Activated T-cell treated with anti-CD3 and anti-CD28 coated beads, Interleukin-2, amount 50 U/mL, for 72 hours (primary cell): ENCODE results near the gene RASGEF1C. TPM values are rescaled to one million over a fixed set of nuclear protein-coding genes. Genes with fewer than 3 reads are reported as not detected.

ENCODE experiments used
- ATAC-seq, 2 donors: fragments of 150-1000 bp; cut with Tn5 transposase; replicated peaks in 1 of 2; 2 replicates each; pipeline ENCODE4 v1.10.0; 2021; ENCODE audit warnings: moderate library complexity in 2 of 2, mild to moderate bottlenecking in 1 of 2
- DNase-seq, 2 donors: peaks; one replicate each; pipeline ENCODE4 v3.0.0; 2021 to 2022; ENCODE audit warnings: mixed read lengths in 1 of 2
- H3K27ac Mint-ChIP-seq: one replicate; pipeline ENCODE4 v1.8.0; 2022; ENCODE audit warnings: mild to moderate bottlenecking, moderate library complexity, mixed read lengths
- H3K27me3 Mint-ChIP-seq: one replicate; pipeline ENCODE4 v1.8.0; 2022; ENCODE audit warnings: low read depth, mixed read lengths
- H3K36me3 Mint-ChIP-seq, 2 donors: one replicate each; pipeline ENCODE4 v1.8.0; 2022; ENCODE audit warnings: mixed read lengths in 2 of 2, mild to moderate bottlenecking in 1 of 2; ENCODE audit not compliant: insufficient read depth in 2 of 2
- H3K4me1 Mint-ChIP-seq: one replicate; pipeline ENCODE4 v1.8.0; 2022; ENCODE audit warnings: low read depth, mixed read lengths
- H3K4me3 Mint-ChIP-seq, 2 donors: one replicate each; pipeline ENCODE4 v1.8.0; 2022; ENCODE audit warnings: mild to moderate bottlenecking in 2 of 2, mixed read lengths in 2 of 2, moderate library complexity in 2 of 2
- H3K9me3 Mint-ChIP-seq, 2 donors: one replicate each; pipeline ENCODE4 v1.8.0; 2022; ENCODE audit warnings: mixed read lengths in 2 of 2
- total RNA-seq, 2 donors: library from RNA; stranded (reverse); gene quantifications; one replicate each; pipeline ENCODE4 v1.2.3, GENCODE V29; 2022

Gene RASGEF1C
- total RNA-seq, 2 donors from 2014 or later: not detected

- peaks cover 0 to 4% of the 10 kb centered on the region in 2 donors for H3K36me3 Mint-ChIP-seq
- ATAC-seq (no peak), DNase-seq (no peak)
- peaks cover 0 to 2% of the 10 kb centered on the region in 2 donors for H3K9me3 Mint-ChIP-seq
- H3K27ac Mint-ChIP-seq: no peak overlapping the region
- H3K4me3 Mint-ChIP-seq: no peak overlapping the region
- H3K27me3 Mint-ChIP-seq: peaks cover 26% of the 10 kb centered on the region
- H3K4me1 Mint-ChIP-seq: no peaks in the 10 kb centered on the region
These were observed 52.9 kb downstream of the RASGEF1C start for GRCh38 chr5:180156141-180156540.

DNA sequence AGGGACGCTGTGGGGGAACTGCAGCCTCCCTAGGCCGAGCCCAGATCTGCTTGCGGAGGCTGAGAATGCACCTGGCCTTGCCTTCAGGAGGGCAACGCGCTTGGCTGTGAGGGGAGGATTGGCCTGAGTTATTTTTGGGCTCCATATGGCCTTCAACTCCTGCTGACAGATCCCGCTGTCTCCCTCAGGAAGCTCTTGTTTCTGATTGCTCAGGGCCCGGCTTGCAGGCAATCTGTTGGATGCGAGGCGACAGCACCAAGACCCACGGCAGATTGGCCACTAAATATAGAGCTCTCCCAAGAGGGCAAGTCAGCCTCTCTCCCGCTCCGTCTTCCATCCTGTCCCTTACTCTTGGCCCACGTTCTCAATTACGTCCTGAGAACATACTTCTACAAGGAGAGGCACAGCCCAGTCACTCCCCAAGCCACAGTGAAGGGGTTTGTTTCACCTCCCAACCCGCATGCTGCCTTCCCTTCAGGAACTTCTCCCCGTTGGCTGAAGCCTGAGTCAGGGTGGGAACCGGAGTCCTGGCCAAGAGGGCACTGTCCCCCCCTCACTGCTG lies 53.6 kb downstream of the RASGEF1C start:
- H3K9me3 Mint-ChIP-seq: peaks cover 0 to 2% of the 10 kb centered on the region in 2 donors
- H3K27me3 Mint-ChIP-seq: peaks cover 19% of the 10 kb centered on the region
- no peak overlapping the region for H3K4me3 Mint-ChIP-seq
- no peak for DNase-seq
- no peak overlapping the region for H3K27ac Mint-ChIP-seq
- ATAC-seq: no peak
- no peaks in the 10 kb centered on the region for H3K4me1 Mint-ChIP-seq
- H3K36me3 Mint-ChIP-seq: peaks cover 0 to 4% of the 10 kb centered on the region in 2 donors

DNA sequence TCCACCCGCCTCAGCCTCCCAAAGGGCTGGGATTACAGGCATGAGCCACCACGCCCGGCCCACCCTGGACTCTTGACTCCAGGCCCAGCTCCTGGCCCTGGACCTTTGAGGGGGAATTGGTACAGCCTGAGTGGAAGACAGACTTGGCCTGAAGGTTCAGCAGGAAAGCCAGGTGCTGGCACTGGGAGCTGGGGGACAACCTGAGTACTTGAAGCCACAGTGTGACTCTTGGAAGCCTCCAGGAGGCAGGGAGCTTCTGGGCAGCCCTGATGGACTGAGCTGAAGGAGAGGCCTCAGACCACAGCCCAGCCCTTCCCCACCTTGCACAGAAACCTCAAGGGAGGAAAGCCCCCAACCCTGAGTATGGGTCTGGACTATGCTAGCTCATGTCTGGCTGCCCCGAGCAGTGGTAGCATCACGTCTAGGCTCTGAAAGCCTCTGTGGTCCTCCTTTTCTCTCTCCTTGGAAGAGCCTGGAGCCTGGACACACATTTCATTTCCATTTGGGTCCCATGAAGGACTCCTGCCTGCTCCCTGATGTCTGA lies 54.1 kb downstream of the RASGEF1C start:
- Mint-ChIP-seq H3K4me1 (no peaks in the 10 kb centered on the region), H3K36me3 (peaks cover 0 to 7% of the 10 kb centered on the region in 2 donors), H3K27ac (no peak overlapping the region), H3K9me3 (peaks cover 3 to 7% of the 10 kb centered on the region in 2 donors), H3K4me3 (no peak overlapping the region), H3K27me3 (peaks cover 21% of the 10 kb centered on the region)
- ATAC-seq: no peak
- DNase-seq: no peak

DNA sequence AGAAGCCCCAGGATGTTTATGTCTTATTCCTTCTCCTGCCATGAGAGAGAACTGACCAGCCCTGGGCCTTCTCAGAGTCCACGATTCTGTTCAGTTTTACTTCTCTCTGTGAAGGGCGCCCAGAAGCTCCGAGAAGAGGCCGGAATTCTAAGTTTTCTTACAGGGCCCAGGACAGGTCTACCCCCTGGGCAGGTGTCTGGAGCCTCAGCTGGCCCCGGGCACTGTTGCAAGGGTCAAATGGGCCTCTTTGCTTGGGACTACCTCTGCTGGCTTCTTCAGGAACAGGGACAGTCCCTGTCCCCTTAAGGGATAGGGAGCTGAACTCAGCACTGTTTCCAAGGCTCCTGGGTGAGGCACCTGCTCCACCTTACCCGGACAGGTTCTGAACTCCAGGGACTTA lies 55.0 kb downstream of the RASGEF1C start:
- DNase-seq (no peak), ATAC-seq (no peak)
- Mint-ChIP-seq H3K4me1 (no peaks in the 10 kb centered on the region), H3K36me3 (peaks cover 0 to 10% of the 10 kb centered on the region in 2 donors), H3K27me3 (peaks cover 19% of the 10 kb centered on the region), H3K27ac (no peak overlapping the region), H3K4me3 (no peak overlapping the region), H3K9me3 (peaks cover 6 to 10% of the 10 kb centered on the region in 2 donors)

- no peak overlapping the region for H3K27ac Mint-ChIP-seq
- DNase-seq: no peak
- no peak for ATAC-seq
- no peaks in the 10 kb centered on the region for H3K4me1 Mint-ChIP-seq
- peaks cover 0 to 15% of the 10 kb centered on the region in 2 donors for H3K36me3 Mint-ChIP-seq
- H3K27me3 Mint-ChIP-seq: peaks cover 15% of the 10 kb centered on the region
- peaks cover 10% of the 10 kb centered on the region in 2 donors for H3K9me3 Mint-ChIP-seq
- no peak overlapping the region for H3K4me3 Mint-ChIP-seq
These were observed 55.9 kb downstream of the RASGEF1C start for GRCh38 chr5:180153099-180153498.

DNA sequence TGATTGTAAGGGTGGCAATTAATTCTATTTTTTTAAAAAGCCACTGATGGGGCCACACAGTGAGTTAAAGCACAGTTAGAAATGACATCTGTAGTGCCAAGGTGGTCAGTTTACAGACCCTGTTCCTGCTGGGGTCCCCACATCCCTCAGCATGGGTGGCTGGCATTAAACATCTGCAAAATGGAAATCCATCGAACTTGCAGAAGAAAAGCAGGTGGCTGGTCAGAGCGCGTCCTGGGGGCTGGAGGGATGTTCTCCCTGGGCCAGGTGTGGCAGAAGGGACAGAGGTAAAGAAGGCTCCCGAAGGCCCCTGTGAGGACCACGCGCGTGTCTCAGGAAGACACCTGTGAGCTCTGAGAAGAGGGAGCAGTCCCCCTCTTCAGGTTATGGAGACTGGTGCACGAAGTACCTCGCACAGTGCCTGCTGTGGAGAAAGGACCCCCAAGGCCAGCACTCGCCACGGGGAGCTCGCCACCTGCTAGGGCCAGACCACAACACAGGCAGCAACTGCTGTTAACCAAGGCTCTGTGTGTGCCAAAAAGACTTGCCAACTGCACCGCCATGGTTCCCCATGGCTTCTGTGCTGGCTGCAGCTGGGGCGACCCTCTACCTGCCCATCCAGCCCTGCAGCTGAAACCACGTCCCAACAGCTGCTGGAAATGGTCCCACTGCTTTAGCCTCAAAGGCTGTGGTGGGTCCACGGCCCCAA lies 65.2 kb downstream of the RASGEF1C start:
- Mint-ChIP-seq H3K9me3 (peaks cover 6 to 8% of the 10 kb centered on the region in 2 donors), H3K4me3 (no peak overlapping the region), H3K27me3 (peaks cover 10% of the 10 kb centered on the region), H3K27ac (no peak overlapping the region), H3K36me3 (peaks cover 7 to 10% of the 10 kb centered on the region in 2 donors), H3K4me1 (no peaks in the 10 kb centered on the region)
- DNase-seq: no peak
- ATAC-seq: no peak

DNA sequence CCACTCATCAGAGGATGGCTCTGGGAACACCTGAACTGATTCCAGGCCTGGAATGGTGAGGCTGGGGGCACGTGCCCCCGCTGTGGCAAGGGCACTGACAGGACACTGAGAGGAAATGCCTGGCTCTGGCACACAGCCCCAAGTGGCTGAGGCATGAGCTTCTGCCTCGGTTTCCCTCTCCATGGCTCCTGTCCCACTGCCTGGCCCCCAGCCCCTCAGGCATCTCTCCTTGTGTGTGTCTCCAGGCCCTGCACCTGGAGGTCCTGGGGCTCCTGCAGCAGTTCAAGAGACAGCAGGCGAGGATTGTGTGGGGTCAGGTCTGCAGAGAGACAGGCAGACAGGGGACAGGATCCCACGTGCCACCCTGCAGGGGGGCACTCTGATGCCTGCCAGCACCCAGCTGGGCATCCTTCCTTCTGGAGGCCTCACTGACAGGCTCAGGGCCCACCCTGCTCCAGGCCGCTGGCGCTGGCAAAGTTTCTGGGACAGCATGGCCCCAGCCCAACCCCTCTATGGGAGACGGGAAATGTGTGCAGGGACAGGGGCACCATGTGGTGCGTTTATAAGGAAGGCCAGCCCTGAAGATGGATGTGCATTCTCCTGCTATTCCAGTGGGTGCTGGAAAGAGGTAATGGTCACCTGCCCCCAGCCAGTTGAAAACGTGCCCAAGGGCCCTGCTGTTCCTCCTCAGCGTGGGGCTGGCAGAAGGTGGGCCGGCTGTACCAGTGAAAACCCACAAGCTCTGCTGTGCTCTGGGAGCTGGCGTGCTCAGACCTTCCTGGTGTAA lies 66.0 kb downstream of the RASGEF1C start:
- Mint-ChIP-seq H3K9me3 (peaks cover 4 to 6% of the 10 kb centered on the region in 2 donors), H3K27me3 (peaks cover 10% of the 10 kb centered on the region), H3K4me1 (no peaks in the 10 kb centered on the region), H3K4me3 (no peak overlapping the region), H3K27ac (no peak overlapping the region), H3K36me3 (peaks cover 5 to 7% of the 10 kb centered on the region in 2 donors)
- DNase-seq: no peak
- no peak for ATAC-seq

DNA sequence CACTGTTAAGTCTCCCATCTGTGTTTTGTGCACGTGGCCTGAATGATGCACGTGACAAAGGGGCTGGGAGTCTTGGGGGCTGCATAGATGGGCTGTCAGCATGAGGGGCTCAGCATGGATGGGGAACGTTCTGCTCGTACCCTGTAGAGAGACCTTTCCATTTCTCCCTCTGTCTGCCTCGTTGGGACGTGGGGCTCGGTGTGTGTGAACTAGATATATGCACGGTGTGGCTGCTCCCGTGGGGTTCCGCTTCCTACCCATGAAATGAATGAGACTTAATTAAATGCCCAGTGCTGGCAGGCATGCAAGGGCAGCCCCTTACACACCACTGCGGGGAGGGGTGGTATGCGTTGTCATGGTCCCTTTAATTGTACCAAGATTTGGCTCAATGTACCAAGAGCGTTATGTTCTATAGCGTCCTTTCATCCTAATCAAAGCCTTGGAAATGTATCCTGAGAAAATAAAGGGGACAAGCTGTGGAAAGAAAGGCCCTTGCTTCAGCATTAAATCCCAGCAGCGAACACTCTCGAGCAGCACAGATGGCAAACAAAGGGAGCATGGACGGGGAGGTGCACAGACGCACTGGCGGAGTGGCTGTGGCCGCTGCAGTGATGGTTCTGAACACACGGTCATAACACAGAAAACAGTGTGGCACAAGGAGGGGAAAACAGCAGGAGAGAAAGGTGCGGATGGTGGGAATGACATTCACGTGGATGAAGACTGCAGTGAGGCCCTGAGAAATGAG lies 66.8 kb downstream of the RASGEF1C start:
- Mint-ChIP-seq H3K4me3 (no peak overlapping the region), H3K27ac (no peak overlapping the region), H3K36me3 (peaks cover 4% of the 10 kb centered on the region in 2 donors), H3K27me3 (peaks cover 10% of the 10 kb centered on the region), H3K4me1 (no peaks in the 10 kb centered on the region), H3K9me3 (peaks cover 2 to 4% of the 10 kb centered on the region in 2 donors)
- no peak for ATAC-seq
- DNase-seq: no peak

- Mint-ChIP-seq H3K36me3 (no peaks in the 10 kb centered on the region), H3K27ac (no peak overlapping the region), H3K4me3 (no peak overlapping the region), H3K27me3 (peaks cover 1% of the 10 kb centered on the region), H3K9me3 (no peaks in the 10 kb centered on the region), H3K4me1 (no peaks in the 10 kb centered on the region)
- DNase-seq (no peak), ATAC-seq (no peak)
These were observed 67.8 kb downstream of the RASGEF1C start for GRCh38 chr5:180141068-180141660.

DNA sequence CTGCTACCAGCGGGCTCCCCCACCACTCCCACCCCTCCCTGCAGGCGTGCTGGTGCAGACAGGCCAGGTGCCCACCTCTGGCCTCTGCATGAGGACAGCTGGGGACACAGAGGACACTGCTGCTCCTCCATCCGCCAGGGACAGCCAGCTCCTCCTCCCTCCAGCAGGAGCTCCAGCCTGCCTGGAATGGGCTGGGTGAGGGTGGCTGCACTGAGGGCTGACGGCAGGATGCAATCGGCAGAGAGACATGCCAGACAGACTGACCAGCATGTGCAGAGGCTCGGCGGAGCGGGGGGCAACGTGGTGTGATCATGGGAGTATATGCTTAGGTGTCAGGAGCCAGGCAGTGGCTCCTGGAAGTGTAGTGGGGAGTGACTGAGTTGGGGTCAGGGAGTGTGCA lies 68.4 kb downstream of the RASGEF1C start:
- no peak for ATAC-seq
- Mint-ChIP-seq H3K4me1 (peaks cover under 1% of the 10 kb centered on the region), H3K9me3 (no peaks in the 10 kb centered on the region), H3K27ac (no peak overlapping the region), H3K4me3 (no peak overlapping the region), H3K27me3 (no peaks in the 10 kb centered on the region), H3K36me3 (no peaks in the 10 kb centered on the region)
- DNase-seq: no peak

DNA sequence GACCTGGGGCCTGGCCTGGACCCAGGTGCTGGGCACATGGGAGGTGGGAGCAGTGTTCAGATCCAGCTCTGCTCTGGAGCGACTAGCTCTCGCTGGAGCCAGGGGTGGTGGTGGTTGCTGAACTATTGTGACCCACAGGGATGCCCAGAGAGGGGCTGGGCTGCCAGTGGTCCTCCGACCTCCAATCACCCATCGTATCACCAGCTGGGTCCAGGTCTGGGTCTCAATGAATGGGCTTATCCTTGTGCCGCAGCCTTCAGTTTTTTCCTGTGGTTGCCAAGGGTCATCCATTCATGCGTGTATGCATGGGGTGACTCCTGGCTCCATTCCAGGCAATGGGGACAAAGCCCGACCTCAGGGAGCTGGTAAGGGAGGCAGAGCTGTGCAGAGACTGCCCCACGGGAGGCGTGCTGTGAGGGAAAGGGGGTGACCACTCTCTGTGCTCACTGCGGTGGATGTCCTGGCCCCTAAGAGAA lies 68.9 kb downstream of the RASGEF1C start:
- H3K27me3 Mint-ChIP-seq: no peaks in the 10 kb centered on the region
- no peaks in the 10 kb centered on the region for H3K36me3 Mint-ChIP-seq
- ATAC-seq (no peak), DNase-seq (no peak)
- H3K27ac Mint-ChIP-seq: no peak overlapping the region
- peaks cover 6% of the 10 kb centered on the region for H3K4me1 Mint-ChIP-seq
- H3K4me3 Mint-ChIP-seq: no peak overlapping the region
- no peaks in the 10 kb centered on the region for H3K9me3 Mint-ChIP-seq

DNA sequence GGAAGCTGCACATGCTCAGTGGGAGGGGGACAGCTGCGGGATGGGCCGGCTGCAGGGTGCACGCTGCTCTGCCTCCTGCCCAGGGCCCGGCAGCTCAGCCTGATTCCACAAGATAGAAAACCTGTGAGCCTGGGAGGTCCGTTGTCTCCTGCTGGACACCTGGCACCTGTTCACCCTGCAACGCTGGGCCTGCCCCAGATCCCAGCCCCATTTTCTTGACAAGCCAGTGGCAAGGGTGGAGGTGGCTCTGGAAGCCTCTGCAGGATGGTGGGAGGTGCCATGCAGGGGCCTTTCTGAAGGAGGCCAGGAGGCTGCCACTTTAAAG lies 69.3 kb downstream of the RASGEF1C start:
- Mint-ChIP-seq H3K36me3 (peaks cover 0 to 1% of the 10 kb centered on the region in 2 donors), H3K9me3 (no peaks in the 10 kb centered on the region), H3K4me3 (no peak overlapping the region), H3K4me1 (peaks cover 10% of the 10 kb centered on the region), H3K27ac (no peak overlapping the region), H3K27me3 (no peaks in the 10 kb centered on the region)
- ATAC-seq (no peak), DNase-seq (no peak)
